Measurements from ENCODE around the gene DCC. TPM values are rescaled to one million over a fixed set of nuclear protein-coding genes. Genes with fewer than 3 reads are reported as not detected.

DCC gene
- total and polyA plus RNA-seq, 2 experiments from 2014 or later, result 0.53 to 0.73 TPM

DNA sequence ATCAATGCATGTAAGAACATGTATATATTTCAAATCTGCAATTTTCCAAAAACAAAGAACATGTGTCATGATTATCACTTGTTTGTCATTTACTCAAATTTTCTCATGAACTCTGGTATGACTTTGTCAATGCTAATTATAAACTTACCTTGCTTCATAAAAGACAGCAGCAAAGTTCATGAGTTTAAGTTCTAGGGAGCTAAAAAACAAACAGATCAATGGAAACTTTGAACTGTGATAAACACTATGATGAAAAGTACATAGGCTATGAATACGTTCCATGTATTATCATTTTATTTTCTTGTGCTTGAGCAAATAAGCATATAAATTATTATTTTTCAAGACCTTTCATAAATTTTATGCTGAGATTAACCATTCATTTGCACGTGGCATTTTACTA lies 943.7 kb downstream of the DCC start:
- Histone ChIP-seq H3K9me2 (ENCODE audit: insufficient read depth) (no peaks in the 10 kb centered on the region), H4K20me1 (replicated peaks; ENCODE audit: insufficient read depth) (no peaks in the 10 kb centered on the region), H3K36me3 (ENCODE audit: insufficient read depth) (no peaks in the 10 kb centered on the region), H3K27me3 (ENCODE audit: insufficient read depth) (no peaks in the 10 kb centered on the region), H3K4me2 (no peak overlapping the region), H3K4me3 (no peak overlapping the region), H3K79me2 (replicated peaks; ENCODE audit: insufficient read depth) (no peaks in the 10 kb centered on the region), H2AFZ (no peak overlapping the region), H3K4me1 (ENCODE audit: insufficient read depth) (no peaks in the 10 kb centered on the region), H3K27ac (ENCODE audit: low read depth) (no peak overlapping the region), H3F3A (replicated peaks; ENCODE audit: low read depth) (no peaks in the 10 kb centered on the region)
- no peak overlapping the region for H3K4me3 Mint-ChIP-seq
- no peak for ATAC-seq
- H3K36me3 Mint-ChIP-seq (ENCODE audit: low read depth), result peaks cover 5% of the 10 kb centered on the region; the same call in 2 of the 3 replicates
- peaks cover 7% of the 10 kb centered on the region; the same call in 2 of the 3 replicates for H3K9me3 Mint-ChIP-seq
- no peak overlapping the region for H3K27ac Mint-ChIP-seq
- peaks cover 4% of the 10 kb centered on the region for H3K27me3 Mint-ChIP-seq (ENCODE audit: insufficient read depth, low read depth, poor library complexity)
- no peaks in the 10 kb centered on the region for H3K4me1 Mint-ChIP-seq
- no peak for DNase-seq (ENCODE audit: low spot score)
- TF ChIP-seq ZNF114 (CRISPR knock-in tag; IDR thresholded peaks at IDR 0.05), result no peak
- TF ChIP-seq, protein P1, sequence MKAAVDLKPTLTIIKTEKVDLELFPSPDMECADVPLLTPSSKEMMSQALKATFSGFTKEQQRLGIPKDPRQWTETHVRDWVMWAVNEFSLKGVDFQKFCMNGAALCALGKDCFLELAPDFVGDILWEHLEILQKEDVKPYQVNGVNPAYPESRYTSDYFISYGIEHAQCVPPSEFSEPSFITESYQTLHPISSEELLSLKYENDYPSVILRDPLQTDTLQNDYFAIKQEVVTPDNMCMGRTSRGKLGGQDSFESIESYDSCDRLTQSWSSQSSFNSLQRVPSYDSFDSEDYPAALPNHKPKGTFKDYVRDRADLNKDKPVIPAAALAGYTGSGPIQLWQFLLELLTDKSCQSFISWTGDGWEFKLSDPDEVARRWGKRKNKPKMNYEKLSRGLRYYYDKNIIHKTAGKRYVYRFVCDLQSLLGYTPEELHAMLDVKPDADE (IDR thresholded peaks at IDR 0.05), result no peak
- TF ChIP-seq STAT1 (IDR thresholded peaks at IDR 0.05; ENCODE audit: unreplicated experiment), result no peak
- TF ChIP-seq CREB1 (CRISPR knock-in tag; IDR thresholded peaks at IDR 0.05; ENCODE audit: low read depth), result no peak
- TF ChIP-seq ZNF331 (CRISPR knock-in tag; IDR thresholded peaks at IDR 0.05; ENCODE audit: low read depth), result no peak
- TF ChIP-seq JUNB (IDR thresholded peaks at IDR 0.05; ENCODE audit: unreplicated experiment), result no peak
- no peak for TF ChIP-seq POLR2AphosphoS5 (IDR thresholded peaks at IDR 0.05; ENCODE audit: low read depth)
- TF ChIP-seq EZH2 (IDR thresholded peaks at IDR 0.05; ENCODE audit: low read depth, unreplicated experiment), result no peak
- TF ChIP-seq EZH2phosphoT487 (IDR thresholded peaks at IDR 0.05; ENCODE audit: unreplicated experiment), result no peak
- TF ChIP-seq, protein P2, sequence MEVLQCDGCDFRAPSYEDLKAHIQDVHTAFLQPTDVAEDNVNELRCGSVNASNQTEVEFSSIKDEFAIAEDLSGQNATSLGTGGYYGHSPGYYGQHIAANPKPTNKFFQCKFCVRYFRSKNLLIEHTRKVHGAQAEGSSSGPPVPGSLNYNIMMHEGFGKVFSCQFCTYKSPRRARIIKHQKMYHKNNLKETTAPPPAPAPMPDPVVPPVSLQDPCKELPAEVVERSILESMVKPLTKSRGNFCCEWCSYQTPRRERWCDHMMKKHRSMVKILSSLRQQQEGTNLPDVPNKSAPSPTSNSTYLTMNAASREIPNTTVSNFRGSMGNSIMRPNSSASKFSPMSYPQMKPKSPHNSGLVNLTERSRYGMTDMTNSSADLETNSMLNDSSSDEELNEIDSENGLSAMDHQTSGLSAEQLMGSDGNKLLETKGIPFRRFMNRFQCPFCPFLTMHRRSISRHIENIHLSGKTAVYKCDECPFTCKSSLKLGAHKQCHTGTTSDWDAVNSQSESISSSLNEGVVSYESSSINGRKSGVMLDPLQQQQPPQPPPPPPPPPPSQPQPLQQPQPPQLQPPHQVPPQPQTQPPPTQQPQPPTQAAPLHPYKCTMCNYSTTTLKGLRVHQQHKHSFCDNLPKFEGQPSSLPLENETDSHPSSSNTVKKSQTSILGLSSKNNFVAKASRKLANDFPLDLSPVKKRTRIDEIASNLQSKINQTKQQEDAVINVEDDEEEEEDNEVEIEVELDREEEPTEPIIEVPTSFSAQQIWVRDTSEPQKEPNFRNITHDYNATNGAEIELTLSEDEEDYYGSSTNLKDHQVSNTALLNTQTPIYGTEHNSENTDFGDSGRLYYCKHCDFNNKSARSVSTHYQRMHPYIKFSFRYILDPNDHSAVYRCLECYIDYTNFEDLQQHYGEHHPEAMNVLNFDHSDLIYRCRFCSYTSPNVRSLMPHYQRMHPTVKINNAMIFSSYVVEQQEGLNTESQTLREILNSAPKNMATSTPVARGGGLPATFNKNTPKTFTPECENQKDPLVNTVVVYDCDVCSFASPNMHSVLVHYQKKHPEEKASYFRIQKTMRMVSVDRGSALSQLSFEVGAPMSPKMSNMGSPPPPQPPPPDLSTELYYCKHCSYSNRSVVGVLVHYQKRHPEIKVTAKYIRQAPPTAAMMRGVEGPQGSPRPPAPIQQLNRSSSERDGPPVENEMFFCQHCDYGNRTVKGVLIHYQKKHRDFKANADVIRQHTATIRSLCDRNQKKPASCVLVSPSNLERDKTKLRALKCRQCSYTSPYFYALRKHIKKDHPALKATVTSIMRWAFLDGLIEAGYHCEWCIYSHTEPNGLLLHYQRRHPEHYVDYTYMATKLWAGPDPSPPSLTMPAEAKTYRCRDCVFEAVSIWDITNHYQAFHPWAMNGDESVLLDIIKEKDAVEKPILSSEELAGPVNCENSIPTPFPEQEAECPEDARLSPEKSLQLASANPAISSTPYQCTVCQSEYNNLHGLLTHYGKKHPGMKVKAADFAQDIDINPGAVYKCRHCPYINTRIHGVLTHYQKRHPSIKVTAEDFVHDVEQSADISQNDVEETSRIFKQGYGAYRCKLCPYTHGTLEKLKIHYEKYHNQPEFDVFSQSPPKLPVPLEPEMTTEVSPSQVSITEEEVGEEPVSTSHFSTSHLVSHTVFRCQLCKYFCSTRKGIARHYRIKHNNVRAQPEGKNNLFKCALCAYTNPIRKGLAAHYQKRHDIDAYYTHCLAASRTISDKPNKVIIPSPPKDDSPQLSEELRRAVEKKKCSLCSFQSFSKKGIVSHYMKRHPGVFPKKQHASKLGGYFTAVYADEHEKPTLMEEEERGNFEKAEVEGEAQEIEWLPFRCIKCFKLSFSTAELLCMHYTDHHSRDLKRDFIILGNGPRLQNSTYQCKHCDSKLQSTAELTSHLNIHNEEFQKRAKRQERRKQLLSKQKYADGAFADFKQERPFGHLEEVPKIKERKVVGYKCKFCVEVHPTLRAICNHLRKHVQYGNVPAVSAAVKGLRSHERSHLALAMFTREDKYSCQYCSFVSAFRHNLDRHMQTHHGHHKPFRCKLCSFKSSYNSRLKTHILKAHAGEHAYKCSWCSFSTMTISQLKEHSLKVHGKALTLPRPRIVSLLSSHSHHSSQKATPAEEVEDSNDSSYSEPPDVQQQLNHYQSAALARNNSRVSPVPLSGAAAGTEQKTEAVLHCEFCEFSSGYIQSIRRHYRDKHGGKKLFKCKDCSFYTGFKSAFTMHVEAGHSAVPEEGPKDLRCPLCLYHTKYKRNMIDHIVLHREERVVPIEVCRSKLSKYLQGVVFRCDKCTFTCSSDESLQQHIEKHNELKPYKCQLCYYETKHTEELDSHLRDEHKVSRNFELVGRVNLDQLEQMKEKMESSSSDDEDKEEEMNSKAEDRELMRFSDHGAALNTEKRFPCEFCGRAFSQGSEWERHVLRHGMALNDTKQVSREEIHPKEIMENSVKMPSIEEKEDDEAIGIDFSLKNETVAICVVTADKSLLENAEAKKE (CRISPR knock-in tag; IDR thresholded peaks at IDR 0.05), result no peak
- no peak for TF ChIP-seq NANOG (IDR thresholded peaks at IDR 0.05; ENCODE audit: borderline replicate concordance)
- TF ChIP-seq, protein P3, sequence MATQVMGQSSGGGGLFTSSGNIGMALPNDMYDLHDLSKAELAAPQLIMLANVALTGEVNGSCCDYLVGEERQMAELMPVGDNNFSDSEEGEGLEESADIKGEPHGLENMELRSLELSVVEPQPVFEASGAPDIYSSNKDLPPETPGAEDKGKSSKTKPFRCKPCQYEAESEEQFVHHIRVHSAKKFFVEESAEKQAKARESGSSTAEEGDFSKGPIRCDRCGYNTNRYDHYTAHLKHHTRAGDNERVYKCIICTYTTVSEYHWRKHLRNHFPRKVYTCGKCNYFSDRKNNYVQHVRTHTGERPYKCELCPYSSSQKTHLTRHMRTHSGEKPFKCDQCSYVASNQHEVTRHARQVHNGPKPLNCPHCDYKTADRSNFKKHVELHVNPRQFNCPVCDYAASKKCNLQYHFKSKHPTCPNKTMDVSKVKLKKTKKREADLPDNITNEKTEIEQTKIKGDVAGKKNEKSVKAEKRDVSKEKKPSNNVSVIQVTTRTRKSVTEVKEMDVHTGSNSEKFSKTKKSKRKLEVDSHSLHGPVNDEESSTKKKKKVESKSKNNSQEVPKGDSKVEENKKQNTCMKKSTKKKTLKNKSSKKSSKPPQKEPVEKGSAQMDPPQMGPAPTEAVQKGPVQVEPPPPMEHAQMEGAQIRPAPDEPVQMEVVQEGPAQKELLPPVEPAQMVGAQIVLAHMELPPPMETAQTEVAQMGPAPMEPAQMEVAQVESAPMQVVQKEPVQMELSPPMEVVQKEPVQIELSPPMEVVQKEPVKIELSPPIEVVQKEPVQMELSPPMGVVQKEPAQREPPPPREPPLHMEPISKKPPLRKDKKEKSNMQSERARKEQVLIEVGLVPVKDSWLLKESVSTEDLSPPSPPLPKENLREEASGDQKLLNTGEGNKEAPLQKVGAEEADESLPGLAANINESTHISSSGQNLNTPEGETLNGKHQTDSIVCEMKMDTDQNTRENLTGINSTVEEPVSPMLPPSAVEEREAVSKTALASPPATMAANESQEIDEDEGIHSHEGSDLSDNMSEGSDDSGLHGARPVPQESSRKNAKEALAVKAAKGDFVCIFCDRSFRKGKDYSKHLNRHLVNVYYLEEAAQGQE (IDR thresholded peaks at IDR 0.05; ENCODE audit: unreplicated experiment), result no peak
- TF ChIP-seq, protein P4, sequence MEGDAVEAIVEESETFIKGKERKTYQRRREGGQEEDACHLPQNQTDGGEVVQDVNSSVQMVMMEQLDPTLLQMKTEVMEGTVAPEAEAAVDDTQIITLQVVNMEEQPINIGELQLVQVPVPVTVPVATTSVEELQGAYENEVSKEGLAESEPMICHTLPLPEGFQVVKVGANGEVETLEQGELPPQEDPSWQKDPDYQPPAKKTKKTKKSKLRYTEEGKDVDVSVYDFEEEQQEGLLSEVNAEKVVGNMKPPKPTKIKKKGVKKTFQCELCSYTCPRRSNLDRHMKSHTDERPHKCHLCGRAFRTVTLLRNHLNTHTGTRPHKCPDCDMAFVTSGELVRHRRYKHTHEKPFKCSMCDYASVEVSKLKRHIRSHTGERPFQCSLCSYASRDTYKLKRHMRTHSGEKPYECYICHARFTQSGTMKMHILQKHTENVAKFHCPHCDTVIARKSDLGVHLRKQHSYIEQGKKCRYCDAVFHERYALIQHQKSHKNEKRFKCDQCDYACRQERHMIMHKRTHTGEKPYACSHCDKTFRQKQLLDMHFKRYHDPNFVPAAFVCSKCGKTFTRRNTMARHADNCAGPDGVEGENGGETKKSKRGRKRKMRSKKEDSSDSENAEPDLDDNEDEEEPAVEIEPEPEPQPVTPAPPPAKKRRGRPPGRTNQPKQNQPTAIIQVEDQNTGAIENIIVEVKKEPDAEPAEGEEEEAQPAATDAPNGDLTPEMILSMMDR (conservative IDR thresholded peaks at IDR 0.05; ENCODE audit: low read depth in 2 of 2), result no peak

Data from GM23338 (cell line).